OCI-LY1 (cell line): ENCODE measurements around the gene GOSR2.
"Not testable (repeated sequence)": the region's sequence is repeated elsewhere in the genome, so short reads cannot be mapped to it uniquely, and the experiment has no call there.

Source experiments
- H2AFZ ChIP-seq: fragments of 200-600 bp; sonication (generic), shearing (Covaris generic); 2 replicates; pipeline ENCODE4 v1.6.0; 2014; ENCODE audit warnings: antibody characterized with exemption, mild to moderate bottlenecking, low read length
- H3F3A ChIP-seq: fragments of 200-600 bp; sonication (generic), shearing (Covaris generic); 2 replicates; pipeline ENCODE4 v1.6.0; 2014; ENCODE audit warnings: mild to moderate bottlenecking, antibody characterized with exemption, low read length, moderate library complexity; ENCODE audit not compliant: insufficient read depth
- H3K27ac ChIP-seq: fragments of 200-600 bp; sonication (generic); 2 replicates; pipeline ENCODE4 v1.5.1; 2014; ENCODE audit warnings: low read length, mixed run types, mild to moderate bottlenecking, low read depth; ENCODE audit not compliant: poor library complexity, severe bottlenecking
- H3K27me3 ChIP-seq: fragments of 200-600 bp; sonication (generic); 2 replicates; pipeline ENCODE4 v1.6.0; 2014; ENCODE audit warnings: antibody characterized with exemption, mild to moderate bottlenecking, low read length, moderate library complexity; ENCODE audit not compliant: insufficient read depth
- H3K36me3 ChIP-seq: fragments of 200-600 bp; sonication (generic); 2 replicates; pipeline ENCODE4 v1.6.1; 2014; ENCODE audit warnings: mild to moderate bottlenecking, antibody characterized with exemption, low read length, moderate library complexity, mixed read lengths; ENCODE audit not compliant: insufficient read depth
- H3K4me1 ChIP-seq: fragments of 200-600 bp; sonication (generic); 2 replicates; pipeline ENCODE4 v1.5.1; 2014; ENCODE audit warnings: mild to moderate bottlenecking, low read length, moderate library complexity; ENCODE audit not compliant: insufficient read depth, severe bottlenecking
- H3K4me2 ChIP-seq: fragments of 200-600 bp; sonication (generic), shearing (Covaris generic); 2 replicates; pipeline ENCODE4 v1.6.1; 2014; ENCODE audit warnings: low read length
- H3K4me3 ChIP-seq: fragments of 200-600 bp; sonication (generic); 2 replicates; pipeline ENCODE4 v1.5.1; 2014; ENCODE audit warnings: low read length, low read depth, mild to moderate bottlenecking, mixed read lengths; ENCODE audit not compliant: poor library complexity, severe bottlenecking
- H3K79me2 ChIP-seq: fragments of 200-600 bp; shearing (Covaris generic); 2 replicates; pipeline ENCODE4 v1.6.1; 2016; ENCODE audit warnings: mixed run types, low read length, mixed read lengths; ENCODE audit not compliant: insufficient read depth
- H3K9ac ChIP-seq: fragments of 200-600 bp; sonication (generic), shearing (Covaris generic); 2 replicates; pipeline ENCODE4 v1.6.1; 2014; ENCODE audit warnings: mild to moderate bottlenecking, low read length, mixed read lengths
- H3K9me2 ChIP-seq: fragments of 200-600 bp; sonication (generic), shearing (Covaris generic); 2 replicates; pipeline ENCODE4 v1.6.1; 2014; ENCODE audit warnings: low read depth, mild to moderate bottlenecking, low read length, mixed read lengths
- H3K9me3 ChIP-seq: fragments of 200-600 bp; shearing (Covaris generic); 2 replicates; pipeline ENCODE4 v1.6.1; 2014; ENCODE audit warnings: low read length, mixed read lengths
- H4K20me1 ChIP-seq: fragments of 200-600 bp; sonication (generic), shearing (Covaris generic); 2 replicates; pipeline ENCODE4 v1.6.0; 2016; ENCODE audit warnings: mild to moderate bottlenecking, low read length; ENCODE audit not compliant: insufficient read depth
- EZH2 ChIP-seq: fragments of 200-600 bp; sonication (generic), shearing (Covaris generic); IDR thresholded peaks from 2 replicates; pipeline ENCODE4 v1.8.0; 2017; ENCODE audit warnings: borderline replicate concordance, mixed run types, mild to moderate bottlenecking, antibody characterized with exemption, low read length, moderate library complexity, mixed read lengths
- TF ChIP-seq, protein P1 (sequence below): fragments of 200-600 bp; sonication (generic), shearing (Covaris generic); IDR thresholded peaks from 2 replicates; pipeline ENCODE4 v1.5.1; 2017; ENCODE audit warnings: mild to moderate bottlenecking, antibody characterized with exemption, low read length, moderate library complexity, mixed read lengths

GOSR2 gene

DNA sequence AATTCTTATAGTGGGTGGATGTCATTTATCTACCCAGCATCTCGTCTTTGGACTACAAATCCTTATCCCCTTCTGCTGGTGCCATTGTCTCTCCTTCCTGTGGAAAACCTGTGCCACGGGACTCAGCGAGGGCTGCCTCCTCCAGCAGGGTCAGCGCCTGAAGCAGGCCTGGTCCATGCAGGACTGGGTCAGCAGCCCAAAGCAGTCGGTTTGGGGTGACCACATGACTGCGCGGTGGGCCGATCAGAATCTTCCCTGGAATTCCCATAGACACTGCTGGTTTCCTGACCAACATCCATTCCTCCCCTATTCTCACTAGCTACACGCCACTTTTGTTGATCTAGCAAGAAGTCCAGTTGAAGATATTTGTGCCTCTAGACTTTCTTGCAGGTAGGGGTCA, 29.2 kb downstream of the GOSR2 start:
- Histone ChIP-seq H3K9me3 (no peaks in the 10 kb centered on the region), H3K4me1 (no peaks in the 10 kb centered on the region), H4K20me1 (no peaks in the 10 kb centered on the region), H3K9ac (no peak overlapping the region), H3K9me2 (no peaks in the 10 kb centered on the region), H3K27me3 (0 out of 2 replicates have a peak, but pooled peaks cover 3% of the 10 kb centered on the region), H3K4me3 (no peak overlapping the region), H3K36me3 (no peaks in the 10 kb centered on the region), H3K27ac (no peak overlapping the region), H3F3A (no peaks in the 10 kb centered on the region), H2AFZ (no peak overlapping the region), H3K4me2 (no peak overlapping the region), H3K79me2 (no peaks in the 10 kb centered on the region)
- TF ChIP-seq, protein P1, sequence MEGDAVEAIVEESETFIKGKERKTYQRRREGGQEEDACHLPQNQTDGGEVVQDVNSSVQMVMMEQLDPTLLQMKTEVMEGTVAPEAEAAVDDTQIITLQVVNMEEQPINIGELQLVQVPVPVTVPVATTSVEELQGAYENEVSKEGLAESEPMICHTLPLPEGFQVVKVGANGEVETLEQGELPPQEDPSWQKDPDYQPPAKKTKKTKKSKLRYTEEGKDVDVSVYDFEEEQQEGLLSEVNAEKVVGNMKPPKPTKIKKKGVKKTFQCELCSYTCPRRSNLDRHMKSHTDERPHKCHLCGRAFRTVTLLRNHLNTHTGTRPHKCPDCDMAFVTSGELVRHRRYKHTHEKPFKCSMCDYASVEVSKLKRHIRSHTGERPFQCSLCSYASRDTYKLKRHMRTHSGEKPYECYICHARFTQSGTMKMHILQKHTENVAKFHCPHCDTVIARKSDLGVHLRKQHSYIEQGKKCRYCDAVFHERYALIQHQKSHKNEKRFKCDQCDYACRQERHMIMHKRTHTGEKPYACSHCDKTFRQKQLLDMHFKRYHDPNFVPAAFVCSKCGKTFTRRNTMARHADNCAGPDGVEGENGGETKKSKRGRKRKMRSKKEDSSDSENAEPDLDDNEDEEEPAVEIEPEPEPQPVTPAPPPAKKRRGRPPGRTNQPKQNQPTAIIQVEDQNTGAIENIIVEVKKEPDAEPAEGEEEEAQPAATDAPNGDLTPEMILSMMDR: no peak
- no peak for TF ChIP-seq EZH2

DNA sequence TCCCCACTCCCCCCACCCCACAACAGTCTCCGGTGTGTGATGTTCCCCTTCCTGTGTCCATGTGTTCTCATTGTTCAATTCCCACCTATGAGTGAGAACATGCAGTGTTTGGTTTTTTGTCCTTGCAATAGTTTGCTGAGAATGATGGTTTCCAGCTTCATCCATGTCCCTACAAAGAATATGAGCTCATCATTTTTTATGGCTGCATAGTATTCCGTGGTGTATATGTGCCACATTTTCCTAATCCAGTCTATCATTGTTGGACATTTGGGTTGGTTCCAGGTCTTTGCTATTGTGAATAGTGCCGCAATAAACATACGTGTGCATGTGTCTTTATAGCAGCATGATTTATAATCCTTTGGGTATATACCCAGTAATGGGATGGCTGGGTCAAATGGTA, 30.2 kb downstream of the GOSR2 start:
- not testable (repeated sequence) for H3K4me2 ChIP-seq, H3K4me3 ChIP-seq

DNA sequence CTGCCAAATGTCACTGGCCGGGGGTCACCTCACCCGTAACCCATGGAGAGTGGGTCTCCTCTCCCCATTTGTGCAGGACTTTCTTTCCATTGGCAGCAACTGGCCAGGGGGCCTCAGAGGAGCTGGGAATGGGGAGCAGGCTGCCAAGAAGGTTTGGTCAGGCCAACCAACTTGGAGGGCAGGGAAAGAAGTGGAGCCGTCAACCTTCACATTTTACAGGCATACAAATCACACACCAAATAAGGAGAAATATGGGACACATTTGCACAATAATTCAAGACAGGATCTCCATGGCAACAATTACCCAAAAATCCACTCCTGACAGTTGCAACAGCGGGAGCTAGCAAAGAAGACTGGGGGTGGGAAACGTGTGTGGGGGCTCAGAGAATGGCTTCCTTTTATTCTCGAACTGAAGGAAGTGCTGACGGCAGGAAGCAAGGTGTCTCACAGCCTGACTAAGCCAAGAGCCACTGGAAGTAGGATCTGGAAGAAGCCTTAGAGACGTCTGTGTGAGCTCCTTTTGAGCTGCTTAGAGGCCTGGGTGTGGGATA, 35.2 kb downstream of the GOSR2 start:
- no peak for TF ChIP-seq EZH2
- TF ChIP-seq, protein P1: no peak
- Histone ChIP-seq H3K4me2 (no peak overlapping the region), H3K9me3 (no peaks in the 10 kb centered on the region)

More for the DNA sequence above, 30.2 kb downstream of the GOSR2 start:
- not testable (repeated sequence) for H3F3A ChIP-seq, H3K79me2 ChIP-seq, H4K20me1 ChIP-seq, H3K27ac ChIP-seq, H3K9me2 ChIP-seq, H3K36me3 ChIP-seq, H3K4me1 ChIP-seq, H3K9ac ChIP-seq, H2AFZ ChIP-seq, H3K9me3 ChIP-seq
- peaks cover 12% of the 10 kb centered on the region; the same call in 1 of the 2 replicates for H3K27me3 ChIP-seq

DNA sequence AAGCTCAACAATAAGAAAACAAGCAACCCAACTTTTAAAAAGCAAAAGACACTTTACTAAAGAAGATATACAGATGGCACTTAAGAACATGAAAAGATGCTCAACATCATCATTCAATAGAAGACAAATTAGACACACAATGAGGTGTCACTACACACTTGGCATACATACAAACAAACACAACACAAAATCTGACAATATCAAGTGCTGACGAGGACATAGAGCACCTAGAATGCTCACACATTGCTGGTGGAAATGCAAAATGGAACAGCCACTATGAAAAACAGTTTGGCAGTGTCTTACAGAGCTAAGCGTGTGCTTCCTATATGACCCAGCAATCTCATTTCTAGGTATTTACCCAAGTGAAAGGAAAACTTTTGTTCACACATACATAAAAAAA, 37.2 kb downstream of the GOSR2 start:
- TF ChIP-seq EZH2: no peak
- TF ChIP-seq, protein P1: no peak
- H4K20me1 ChIP-seq: no peaks in the 10 kb centered on the region
- H3K4me3 ChIP-seq: no peak overlapping the region
- no peak overlapping the region for H3K4me2 ChIP-seq
- no peaks in the 10 kb centered on the region for H3F3A ChIP-seq
- H3K9me3 ChIP-seq: no peaks in the 10 kb centered on the region
- H3K9me2 ChIP-seq: no peaks in the 10 kb centered on the region
- no peak overlapping the region for H3K9ac ChIP-seq
- H3K27me3 ChIP-seq: peaks cover 27% of the 10 kb centered on the region; the same call in 1 of the 2 replicates
- H3K79me2 ChIP-seq: no peaks in the 10 kb centered on the region
- H3K27ac ChIP-seq: no peak overlapping the region
- H3K4me1 ChIP-seq: no peaks in the 10 kb centered on the region
- no peak overlapping the region for H2AFZ ChIP-seq
- no peaks in the 10 kb centered on the region for H3K36me3 ChIP-seq

More for the DNA sequence above, 35.2 kb downstream of the GOSR2 start:
- Histone ChIP-seq H3K27ac (no peak overlapping the region), H3K4me3 (no peak overlapping the region), H3K9ac (no peak overlapping the region), H3F3A (no peaks in the 10 kb centered on the region), H3K4me1 (no peaks in the 10 kb centered on the region), H3K79me2 (no peaks in the 10 kb centered on the region), H3K36me3 (no peaks in the 10 kb centered on the region), H3K27me3 (peaks cover 27% of the 10 kb centered on the region; the same call in 1 of the 2 replicates), H2AFZ (no peak overlapping the region), H3K9me2 (no peaks in the 10 kb centered on the region), H4K20me1 (no peaks in the 10 kb centered on the region)
